HepG2 (cell line): ENCODE results near the gene CDK3. TPM values are rescaled to one million over a fixed set of nuclear protein-coding genes. Genes with fewer than 3 reads are reported as not detected.

Experiments used
- ATM ChIP-seq: fragments of 450-650 bp; IDR thresholded peaks from 2 replicates; pipeline ENCODE4 v1.7.1; 2017; ENCODE audit warnings: mild to moderate bottlenecking, borderline replicate concordance
- FOXC1 ChIP-seq: sonication (generic); formaldehyde crosslinking; IDR thresholded peaks from 2 replicates; pipeline ENCODE4 v1.8.0; 2022; ENCODE audit warnings: mild to moderate bottlenecking, missing genetic modification reagents, borderline replicate concordance
- GTF3A ChIP-seq: sonication (generic); formaldehyde crosslinking; conservative IDR thresholded peaks from 2 replicates; pipeline ENCODE4 v1.4.0; 2020; ENCODE audit warnings: mild to moderate bottlenecking, missing genetic modification reagents
- MTF1 ChIP-seq: sonication (generic); formaldehyde crosslinking; IDR thresholded peaks from 2 replicates; pipeline ENCODE4 v1.5.0; 2020; ENCODE audit warnings: missing genetic modification reagents
- NFKB2 ChIP-seq: sonication (generic); formaldehyde crosslinking; IDR thresholded peaks from 2 replicates; pipeline ENCODE4 v1.4.0; 2020; ENCODE audit warnings: missing genetic modification reagents, borderline replicate concordance
- NPAS2 ChIP-seq: sonication (generic); formaldehyde crosslinking; IDR thresholded peaks from 2 replicates; pipeline ENCODE4 v1.8.0; 2022; ENCODE audit warnings: mild to moderate bottlenecking, missing genetic modification reagents, borderline replicate concordance
- PHF8 ChIP-seq: sonication (generic); formaldehyde crosslinking; IDR thresholded peaks from 2 replicates; pipeline ENCODE4 v1.5.0; 2020; ENCODE audit warnings: missing genetic modification reagents
- POLR2AphosphoS2 ChIP-seq: IDR thresholded peaks from 2 replicates; pipeline ENCODE4 v1.6.1; 2011; ENCODE audit warnings: low read depth, low read length, improper control_type of control experiment
- SETDB1 ChIP-seq: sonication (generic); formaldehyde crosslinking; IDR thresholded peaks from 2 replicates; pipeline ENCODE4 v1.5.1; 2020; ENCODE audit warnings: missing genetic modification reagents, mild to moderate bottlenecking, borderline replicate concordance
- SRY ChIP-seq: sonication (generic); formaldehyde crosslinking; IDR thresholded peaks from 2 replicates; pipeline ENCODE4 v1.8.0; 2022; ENCODE audit warnings: mild to moderate bottlenecking, missing genetic modification reagents
- XBP1 ChIP-seq: sonication (generic); formaldehyde crosslinking; IDR thresholded peaks from 2 replicates; pipeline ENCODE4 v1.5.0; 2020; ENCODE audit warnings: missing genetic modification reagents
- YEATS4 ChIP-seq: sonication (generic); formaldehyde crosslinking; IDR thresholded peaks from 2 replicates; pipeline ENCODE4 v1.4.0; 2020; ENCODE audit warnings: missing genetic modification reagents, borderline replicate concordance
- ZFP1 ChIP-seq: IDR thresholded peaks from 2 replicates; pipeline ENCODE4 v1.6.1; 2016
- ZNF136 ChIP-seq: sonication (generic); formaldehyde crosslinking; IDR thresholded peaks from 2 replicates; pipeline ENCODE4 v1.8.1; 2022; ENCODE audit warnings: low read depth, mild to moderate bottlenecking, moderate library complexity, missing genetic modification reagents
- ZNF333 ChIP-seq: sonication (generic); formaldehyde crosslinking; IDR thresholded peaks from 2 replicates; pipeline ENCODE4 v1.4.0; 2020; ENCODE audit warnings: mild to moderate bottlenecking, missing genetic modification reagents, borderline replicate concordance
- ZNF343 ChIP-seq: sonication (generic); formaldehyde crosslinking; IDR thresholded peaks from 2 replicates; pipeline ENCODE4 v1.4.0; 2020; ENCODE audit warnings: mild to moderate bottlenecking, missing genetic modification reagents
- ZNF614 ChIP-seq: IDR thresholded peaks from 2 replicates; pipeline ENCODE4 v1.6.1; 2018; ENCODE audit warnings: missing biosample characterization, missing genetic modification reagents, inconsistent platforms, borderline replicate concordance
- ZNF615 ChIP-seq: sonication (generic); formaldehyde crosslinking; IDR thresholded peaks from 2 replicates; pipeline ENCODE4 v1.5.0; 2020; ENCODE audit warnings: mild to moderate bottlenecking, missing genetic modification reagents, borderline replicate concordance
- ZNF7 ChIP-seq: IDR thresholded peaks from 2 replicates; pipeline ENCODE4 v1.6.1; 2016; ENCODE audit warnings: missing biosample characterization, missing genetic modification reagents
- ZNF768 ChIP-seq: sonication (generic); formaldehyde crosslinking; IDR thresholded peaks from 2 replicates; pipeline ENCODE4 v1.4.0; 2020; ENCODE audit warnings: missing genetic modification reagents
- ZSCAN29 ChIP-seq: sonication (generic); formaldehyde crosslinking; conservative IDR thresholded peaks from 2 replicates; pipeline ENCODE4 v1.4.0; 2020; ENCODE audit warnings: mild to moderate bottlenecking, missing genetic modification reagents
- polyA plus RNA-seq, 8 experiments: library from polyadenylated mRNA; depleted of rRNA in 3 of 8; stranded (reverse) in 7 of 8; unstranded in 1 of 8; fragments of >200 nt; fragmentation: Illumina TruSeq in 4 of 8; extraction: Trizol in 4 of 8; gene quantifications; 2 replicates each; pipeline versions ENCODE4 v1.2.1 to v1.2.3, GENCODE V29; 2011 to 2016; ENCODE audit warnings: low read depth in 4 of 8, missing spikeins in 1 of 8, mixed read lengths in 1 of 8; ENCODE audit not compliant: insufficient read depth in 1 of 8
- total RNA-seq, 5 experiments: library from RNA; depleted of rRNA; stranded (reverse); fragments of >200 nt; fragmentation: Illumina TruSeq; extraction: Trizol; gene quantifications; 2 replicates each; pipeline ENCODE4 v1.2.3, GENCODE V29; 2016; ENCODE audit warnings: low read depth in 1 of 5
- TF ChIP-seq, protein P1 (sequence below): sonication (generic); formaldehyde crosslinking; IDR thresholded peaks from 2 replicates; pipeline ENCODE4 v1.9.0; 2021; ENCODE audit warnings: missing genetic modification reagents, borderline replicate concordance
- TF ChIP-seq, protein P2 (sequence below): sonication (generic); formaldehyde crosslinking; IDR thresholded peaks from 2 replicates; pipeline ENCODE4 v1.9.0; 2021; ENCODE audit warnings: missing genetic modification reagents, borderline replicate concordance
- TF ChIP-seq, protein P3 (sequence below): sonication (generic); formaldehyde crosslinking; IDR thresholded peaks from 2 replicates; pipeline ENCODE4 v1.5.0; 2020; ENCODE audit warnings: missing genetic modification reagents

CDK3 gene
- total and polyA plus RNA-seq, 2 of the 13 experiments (the other 11 are each of a cell fraction or from before 2014, with no cell fraction given), result 5.8 to 11.4 TPM

DNA sequence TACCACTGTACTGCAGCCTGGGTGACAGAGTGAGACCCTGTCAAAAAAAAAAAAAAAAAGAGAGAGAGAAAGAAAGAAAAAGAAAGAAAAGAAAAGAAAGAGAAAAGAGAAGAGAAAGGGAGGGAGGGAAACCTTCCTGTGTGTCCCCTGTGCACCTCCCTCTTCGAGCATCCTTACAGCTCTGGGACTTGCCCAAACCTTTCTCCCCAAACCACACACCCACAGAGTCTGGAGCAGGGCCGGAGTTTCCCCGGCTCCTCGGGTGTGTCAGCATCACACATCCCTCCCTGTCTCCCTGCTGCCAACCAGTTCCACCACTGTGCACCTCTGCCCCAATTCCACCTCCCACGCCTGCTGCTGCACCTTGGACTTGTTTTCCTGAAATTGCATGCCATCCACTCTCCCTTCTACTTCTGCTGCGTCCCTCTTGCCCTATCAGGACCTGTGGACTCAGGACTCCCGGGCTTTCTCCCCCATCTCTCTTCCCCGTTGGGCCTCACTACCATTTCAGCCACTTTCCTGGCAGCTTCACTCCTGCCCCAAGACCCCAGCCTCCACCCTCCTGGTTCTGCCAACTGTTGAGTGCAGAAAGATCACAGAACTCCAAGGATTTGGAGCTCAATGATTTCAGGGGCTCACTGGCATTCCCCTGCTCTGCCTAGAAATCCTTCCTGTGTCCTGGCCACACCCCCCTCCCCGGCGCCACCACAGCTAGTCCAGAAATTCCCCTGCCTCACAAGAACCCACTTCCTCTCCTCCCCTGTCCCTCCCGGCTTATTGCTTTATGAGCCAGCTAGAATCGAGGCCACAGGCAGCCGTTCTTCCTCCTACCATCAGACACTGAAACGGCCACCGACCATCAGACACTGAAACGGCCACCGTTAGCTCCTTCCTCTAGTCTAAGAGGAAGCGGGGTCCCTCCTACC, 3.7 kb upstream of the CDK3 start (continued):
- TF ChIP-seq, protein P1, sequence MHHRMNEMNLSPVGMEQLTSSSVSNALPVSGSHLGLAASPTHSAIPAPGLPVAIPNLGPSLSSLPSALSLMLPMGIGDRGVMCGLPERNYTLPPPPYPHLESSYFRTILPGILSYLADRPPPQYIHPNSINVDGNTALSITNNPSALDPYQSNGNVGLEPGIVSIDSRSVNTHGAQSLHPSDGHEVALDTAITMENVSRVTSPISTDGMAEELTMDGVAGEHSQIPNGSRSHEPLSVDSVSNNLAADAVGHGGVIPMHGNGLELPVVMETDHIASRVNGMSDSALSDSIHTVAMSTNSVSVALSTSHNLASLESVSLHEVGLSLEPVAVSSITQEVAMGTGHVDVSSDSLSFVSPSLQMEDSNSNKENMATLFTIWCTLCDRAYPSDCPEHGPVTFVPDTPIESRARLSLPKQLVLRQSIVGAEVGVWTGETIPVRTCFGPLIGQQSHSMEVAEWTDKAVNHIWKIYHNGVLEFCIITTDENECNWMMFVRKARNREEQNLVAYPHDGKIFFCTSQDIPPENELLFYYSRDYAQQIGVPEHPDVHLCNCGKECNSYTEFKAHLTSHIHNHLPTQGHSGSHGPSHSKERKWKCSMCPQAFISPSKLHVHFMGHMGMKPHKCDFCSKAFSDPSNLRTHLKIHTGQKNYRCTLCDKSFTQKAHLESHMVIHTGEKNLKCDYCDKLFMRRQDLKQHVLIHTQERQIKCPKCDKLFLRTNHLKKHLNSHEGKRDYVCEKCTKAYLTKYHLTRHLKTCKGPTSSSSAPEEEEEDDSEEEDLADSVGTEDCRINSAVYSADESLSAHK, result no peak
- no peak; the same call in 1 of the 2 replicates for TF ChIP-seq ZNF615 (CRISPR knock-in tag)
- no peak for TF ChIP-seq FOXC1
- TF ChIP-seq GTF3A (CRISPR knock-in tag), result no peak
- no peak for TF ChIP-seq XBP1 (CRISPR knock-in tag)
- TF ChIP-seq, protein P2, sequence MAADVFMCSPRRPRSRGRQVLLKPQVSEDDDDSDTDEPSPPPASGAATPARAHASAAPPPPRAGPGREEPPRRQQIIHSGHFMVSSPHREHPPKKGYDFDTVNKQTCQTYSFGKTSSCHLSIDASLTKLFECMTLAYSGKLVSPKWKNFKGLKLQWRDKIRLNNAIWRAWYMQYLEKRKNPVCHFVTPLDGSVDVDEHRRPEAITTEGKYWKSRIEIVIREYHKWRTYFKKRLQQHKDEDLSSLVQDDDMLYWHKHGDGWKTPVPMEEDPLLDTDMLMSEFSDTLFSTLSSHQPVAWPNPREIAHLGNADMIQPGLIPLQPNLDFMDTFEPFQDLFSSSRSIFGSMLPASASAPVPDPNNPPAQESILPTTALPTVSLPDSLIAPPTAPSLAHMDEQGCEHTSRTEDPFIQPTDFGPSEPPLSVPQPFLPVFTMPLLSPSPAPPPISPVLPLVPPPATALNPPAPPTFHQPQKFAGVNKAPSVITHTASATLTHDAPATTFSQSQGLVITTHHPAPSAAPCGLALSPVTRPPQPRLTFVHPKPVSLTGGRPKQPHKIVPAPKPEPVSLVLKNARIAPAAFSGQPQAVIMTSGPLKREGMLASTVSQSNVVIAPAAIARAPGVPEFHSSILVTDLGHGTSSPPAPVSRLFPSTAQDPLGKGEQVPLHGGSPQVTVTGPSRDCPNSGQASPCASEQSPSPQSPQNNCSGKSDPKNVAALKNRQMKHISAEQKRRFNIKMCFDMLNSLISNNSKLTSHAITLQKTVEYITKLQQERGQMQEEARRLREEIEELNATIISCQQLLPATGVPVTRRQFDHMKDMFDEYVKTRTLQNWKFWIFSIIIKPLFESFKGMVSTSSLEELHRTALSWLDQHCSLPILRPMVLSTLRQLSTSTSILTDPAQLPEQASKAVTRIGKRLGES (CRISPR knock-in tag), result no peak
- TF ChIP-seq, protein P3, sequence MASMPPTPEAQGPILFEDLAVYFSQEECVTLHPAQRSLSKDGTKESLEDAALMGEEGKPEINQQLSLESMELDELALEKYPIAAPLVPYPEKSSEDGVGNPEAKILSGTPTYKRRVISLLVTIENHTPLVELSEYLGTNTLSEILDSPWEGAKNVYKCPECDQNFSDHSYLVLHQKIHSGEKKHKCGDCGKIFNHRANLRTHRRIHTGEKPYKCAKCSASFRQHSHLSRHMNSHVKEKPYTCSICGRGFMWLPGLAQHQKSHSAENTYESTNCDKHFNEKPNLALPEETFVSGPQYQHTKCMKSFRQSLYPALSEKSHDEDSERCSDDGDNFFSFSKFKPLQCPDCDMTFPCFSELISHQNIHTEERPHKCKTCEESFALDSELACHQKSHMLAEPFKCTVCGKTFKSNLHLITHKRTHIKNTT (CRISPR knock-in tag), result no peak
- peak; percentile 87 for TF ChIP-seq YEATS4 (CRISPR knock-in tag)
- TF ChIP-seq PHF8 (CRISPR knock-in tag), result peak; percentile 32; the same call in 1 of the 2 replicates
- TF ChIP-seq ATM, result no peak
- no peak for TF ChIP-seq ZFP1
- no peak for TF ChIP-seq SRY (CRISPR knock-in tag)
- TF ChIP-seq ZNF7, result no peak; the same call in 1 of the 2 replicates
- TF ChIP-seq ZNF136 (CRISPR knock-in tag), result 0 out of 2 replicates have a peak, but pooled peaks have one; percentile 69
- peak; percentile 86; the same call in 1 of the 2 replicates for TF ChIP-seq ZNF614 (CRISPR knock-in tag)
- TF ChIP-seq SETDB1 (CRISPR knock-in tag), result no peak
- TF ChIP-seq POLR2AphosphoS2, result no peak
- no peak for TF ChIP-seq NPAS2
- TF ChIP-seq ZNF333, result no peak
- no peak for TF ChIP-seq ZNF343 (CRISPR knock-in tag)
- TF ChIP-seq MTF1, result no peak
- no peak for TF ChIP-seq ZNF768 (CRISPR knock-in tag)
- TF ChIP-seq NFKB2 (CRISPR knock-in tag), result peak; percentile 89; the same call in 1 of the 2 replicates
- peak; percentile 72; the same call in 1 of the 2 replicates for TF ChIP-seq ZSCAN29
